Measurements from ENCODE around the gene PADI2. TPM values are rescaled to one million over a fixed set of nuclear protein-coding genes. Genes with fewer than 3 reads are reported as not detected.

Gene PADI2
- total and polyA plus RNA-seq, 12 donors, result 0.20 to 0.88 (median 0.44) TPM; not detected in 2

GRCh38 chr1:17145648-17146047 lies 26.4 kb upstream of the PADI2 start:
- no peak for DNase-seq
- H3K9me3 ChIP-seq (replicated peaks in 1 of 3), result no peaks in the 10 kb centered on the region
- no peaks in the 10 kb centered on the region for H3K36me3 ChIP-seq (replicated peaks in 1 of 2)
- no peak overlapping the region for H3K27ac ChIP-seq
- H3K4me3 ChIP-seq, result no peak overlapping the region
- intact Hi-C loops (cut with DNase I), result no loop called here
- 63 to 70% (median 68%) methylated on average over 2 of the region's 2 CpGs for WGBS, 4 donors
- H3K4me1 ChIP-seq (replicated peaks in 1 of 2), result no peaks in the 10 kb centered on the region
- H3K27me3 ChIP-seq, result peaks cover 29% of the 10 kb centered on the region
- TF ChIP-seq POLR2A (IDR thresholded peaks at IDR 0.05), result no peak
- TF ChIP-seq CTCF (IDR thresholded peaks at IDR 0.05), result no peak

- WGBS, 4 donors, result 86 to 91% (median 88%) methylated on average over 3 of the region's 3 CpGs
- Histone ChIP-seq H3K27ac (no peak overlapping the region), H3K4me3 (no peak overlapping the region), H3K9me3 (replicated peaks in 1 of 3) (no peaks in the 10 kb centered on the region), H3K4me1 (replicated peaks in 1 of 2) (no peaks in the 10 kb centered on the region), H3K27me3 (peaks cover 14% of the 10 kb centered on the region), H3K36me3 (replicated peaks in 1 of 2) (no peaks in the 10 kb centered on the region)
- no peak for DNase-seq
- intact Hi-C loops (cut with DNase I), result no loop called here
- TF ChIP-seq CTCF (IDR thresholded peaks at IDR 0.05) (no peak), POLR2A (IDR thresholded peaks at IDR 0.05) (no peak)
These were observed 24.5 kb upstream of the PADI2 start for GRCh38 chr1:17143760-17144159.

- Histone ChIP-seq H3K4me3 (no peak overlapping the region), H3K9me3 (replicated peaks in 1 of 3) (no peaks in the 10 kb centered on the region), H3K27ac (peak overlapping the region in 2 of 5 donors; percentile 23 to 66), H3K4me1 (replicated peaks in 1 of 2) (no peaks in the 10 kb centered on the region), H3K36me3 (replicated peaks in 1 of 2) (no peaks in the 10 kb centered on the region), H3K27me3 (peaks cover 11% of the 10 kb centered on the region)
- 64 to 74% (median 69%) methylated on average over 10 of the region's 10 CpGs for WGBS, 4 donors
- intact Hi-C loops (cut with DNase I), result no loop called here
- TF ChIP-seq POLR2A (IDR thresholded peaks at IDR 0.05) (no peak), CTCF (IDR thresholded peaks at IDR 0.05) (no peak)
- DNase-seq, result no peak
These were observed 22.4 kb upstream of the PADI2 start for GRCh38 chr1:17141441-17142197.

GRCh38 chr1:17140279-17140678 lies 21.0 kb upstream of the PADI2 start:
- intact Hi-C loops (cut with DNase I), result no loop called here
- Histone ChIP-seq H3K4me3 (no peak overlapping the region), H3K27me3 (peaks cover 11% of the 10 kb centered on the region), H3K36me3 (replicated peaks in 1 of 2) (no peaks in the 10 kb centered on the region), H3K9me3 (replicated peaks in 1 of 3) (no peaks in the 10 kb centered on the region), H3K4me1 (replicated peaks in 1 of 2) (no peaks in the 10 kb centered on the region), H3K27ac (no peak overlapping the region)
- TF ChIP-seq CTCF (IDR thresholded peaks at IDR 0.05), result no peak
- TF ChIP-seq POLR2A (IDR thresholded peaks at IDR 0.05), result no peak
- WGBS, 4 donors, result 46 to 67% (median 54%) methylated on average over 1 of the region's 1 CpG
- no peak for DNase-seq
